Muscle of leg (tissue), 11 donors: ENCODE data around the gene GPAT3. TPM values are rescaled to one million over a fixed set of nuclear protein-coding genes. Genes with fewer than 3 reads are reported as not detected.
A peak's percentile ranks its signal among the peaks of the same experiment; 100 is the strongest.
"Not testable (repeated sequence)": the region's sequence is repeated elsewhere in the genome, so short reads cannot be mapped to it uniquely, and the experiment has no call there.

Experiments used
- DNase-seq: peaks from one replicate; pipeline ENCODE4 v3.0.0; 2013
- H3K27ac ChIP-seq: one replicate; pipeline ENCODE4 v1.5.1; 2013; ENCODE audit warnings: mild to moderate bottlenecking, low read length, control low read depth
- H3K27me3 ChIP-seq: one replicate; pipeline ENCODE4 v1.6.1; 2013; ENCODE audit warnings: low read length; ENCODE audit not compliant: control insufficient read depth, insufficient read depth
- H3K36me3 ChIP-seq: one replicate; pipeline ENCODE4 v1.6.1; 2013; ENCODE audit warnings: low read length; ENCODE audit not compliant: control insufficient read depth, insufficient read depth
- H3K4me1 ChIP-seq: one replicate; pipeline ENCODE4 v1.6.1; 2013; ENCODE audit warnings: low read length; ENCODE audit not compliant: control insufficient read depth, insufficient read depth
- H3K4me3 ChIP-seq: one replicate; pipeline ENCODE4 v1.5.1; 2013; ENCODE audit warnings: low read length, control low read depth
- H3K9me3 ChIP-seq: replicated peaks from 2 replicates; pipeline ENCODE4 v1.6.1; 2013; ENCODE audit warnings: low read depth, low read length; ENCODE audit not compliant: control insufficient read depth
- WGBS: methylation state at CpG from one replicate; pipeline ENCODE4 v1.1.5; 2013; ENCODE audit warnings: missing lambda C conversion rate; ENCODE audit not compliant: insufficient coverage; 5-methylcytosine and 5-hydroxymethylcytosine counted together
- polyA plus RNA-seq, 8 donors: library from polyadenylated mRNA; unstranded; fragments of 120-200 nt; gene quantifications; one replicate each; pipeline versions ENCODE4 v1.2.1 to v1.2.3, GENCODE V29; 2013; ENCODE audit warnings: inconsistent platforms in 1 of 8, low replicate concordance in 1 of 8; ENCODE audit not compliant: insufficient read length in 8 of 8, insufficient read depth in 1 of 8
- total RNA-seq: library from RNA; stranded (reverse); fragments of 120-200 nt; gene quantifications from one replicate; pipeline ENCODE4 v1.2.4, GENCODE V29; 2013

GPAT3 gene
- total and polyA plus RNA-seq, 9 donors, result 14.7 to 32.6 (median 17.9) TPM

- Histone ChIP-seq H3K27ac (no peak overlapping the region), H3K36me3 (no peaks in the 10 kb centered on the region), H3K4me3 (no peak overlapping the region), H3K4me1 (peaks cover 12% of the 10 kb centered on the region), H3K9me3 (peaks cover 27% of the 10 kb centered on the region), H3K27me3 (no peaks in the 10 kb centered on the region)
- no peak for DNase-seq
These were observed 77.1 kb downstream of the GPAT3 start for GRCh38 chr4:83613023-83613422.

DNA sequence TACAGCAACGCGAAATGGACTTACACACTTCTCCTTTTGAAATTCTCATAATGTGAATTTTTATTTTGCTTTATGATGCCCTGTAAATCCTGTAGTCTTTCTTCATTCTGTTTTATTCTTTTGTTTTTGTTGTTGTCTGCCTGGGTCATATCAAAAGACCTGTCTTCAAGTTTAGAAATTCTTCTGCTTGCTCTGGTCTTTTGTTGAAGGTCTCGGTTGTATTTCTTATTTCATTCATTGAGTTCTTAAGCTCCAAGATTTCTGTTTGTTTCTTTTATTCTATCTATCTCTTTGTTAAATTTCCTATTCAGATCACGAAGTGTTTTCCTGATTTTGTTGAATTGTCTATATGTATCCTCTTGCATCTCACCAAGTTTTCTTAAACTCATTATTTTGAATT, 78.1 kb downstream of the GPAT3 start:
- WGBS, result no CpG with 5 or more reads among the region's 4 CpGs
- H3K4me1 ChIP-seq, result peaks cover 14% of the 10 kb centered on the region
- H3K36me3 ChIP-seq, result no peaks in the 10 kb centered on the region
- DNase-seq, result no peak
- H3K4me3 ChIP-seq, result no peak overlapping the region
- H3K27ac ChIP-seq, result no peak overlapping the region
- H3K9me3 ChIP-seq, result peaks cover 27% of the 10 kb centered on the region
- no peaks in the 10 kb centered on the region for H3K27me3 ChIP-seq

- no peak overlapping the region for H3K27ac ChIP-seq
- no peaks in the 10 kb centered on the region for H3K27me3 ChIP-seq
- no peaks in the 10 kb centered on the region for H3K36me3 ChIP-seq
- WGBS, result no CpG with 5 or more reads among the region's 1 CpG
- DNase-seq, result no peak
- H3K4me3 ChIP-seq, result no peak overlapping the region
- peaks cover 17% of the 10 kb centered on the region for H3K4me1 ChIP-seq
- peaks cover 26% of the 10 kb centered on the region for H3K9me3 ChIP-seq
These were observed 80.3 kb downstream of the GPAT3 start for GRCh38 chr4:83616252-83616651.

DNA sequence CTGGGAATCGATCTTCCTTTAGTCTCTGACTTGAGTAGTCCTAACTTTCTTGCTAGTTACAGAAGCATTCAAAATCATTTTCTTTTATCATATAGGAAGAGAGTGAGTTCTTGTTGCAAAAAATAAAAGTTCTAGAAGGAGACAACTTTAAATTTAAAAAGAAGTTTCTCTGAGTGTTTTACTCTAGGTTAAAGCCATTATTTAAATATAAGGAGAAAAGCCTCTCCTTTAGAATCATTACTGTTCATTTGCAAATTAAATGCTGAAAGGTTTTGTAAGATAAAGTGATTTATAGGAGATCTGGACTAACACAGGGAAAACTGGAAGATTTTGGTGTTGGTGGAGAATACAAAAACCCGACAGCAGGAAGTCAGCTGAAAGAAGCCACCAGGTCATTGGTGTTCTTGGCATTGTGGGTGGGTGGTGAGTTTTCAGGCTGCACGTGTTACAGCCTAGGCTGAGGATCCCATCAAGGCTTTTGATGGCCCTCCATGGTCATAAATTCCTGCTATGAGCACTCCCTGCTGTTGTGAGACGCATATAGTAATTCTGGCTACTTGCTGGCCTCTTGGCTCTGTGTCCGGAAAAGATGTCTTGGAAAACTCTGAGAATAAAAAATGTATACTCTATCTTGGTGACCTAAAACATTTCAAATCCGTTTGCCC, 81.6 kb downstream of the GPAT3 start:
- WGBS, result 26% methylated on average over 2 of the region's 6 CpGs
- no peaks in the 10 kb centered on the region for H3K27me3 ChIP-seq
- peaks cover 17% of the 10 kb centered on the region for H3K4me1 ChIP-seq
- no peak overlapping the region for H3K4me3 ChIP-seq
- DNase-seq, result peak; percentile 64
- H3K9me3 ChIP-seq, result peaks cover 34% of the 10 kb centered on the region
- peak overlapping the region; percentile 73 for H3K27ac ChIP-seq
- no peaks in the 10 kb centered on the region for H3K36me3 ChIP-seq

DNA sequence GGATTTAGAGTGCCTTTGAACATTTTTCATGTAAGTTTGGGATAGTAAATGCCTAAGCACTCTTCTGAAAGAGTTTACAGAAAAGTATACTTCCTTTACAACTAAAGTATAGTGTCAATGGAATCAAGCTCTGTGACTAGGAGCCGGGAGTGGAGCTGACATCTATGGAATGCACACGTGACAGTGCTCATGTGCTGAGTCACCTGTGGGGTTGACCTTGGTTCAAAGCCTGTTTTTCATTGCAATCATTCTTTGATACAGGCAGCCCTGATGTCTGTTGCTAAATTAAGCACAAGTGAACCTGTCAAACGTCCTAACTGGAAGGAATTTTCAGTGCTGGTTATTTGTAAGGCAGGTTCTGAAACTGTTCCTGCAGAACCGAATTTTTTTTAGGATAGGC, 82.5 kb downstream of the GPAT3 start:
- no peak overlapping the region for H3K4me3 ChIP-seq
- peaks cover 30% of the 10 kb centered on the region for H3K9me3 ChIP-seq
- no peaks in the 10 kb centered on the region for H3K36me3 ChIP-seq
- H3K27ac ChIP-seq, result peak overlapping the region; percentile 73
- peaks cover 17% of the 10 kb centered on the region for H3K4me1 ChIP-seq
- WGBS, result 18% methylated on average over 2 of the region's 4 CpGs
- H3K27me3 ChIP-seq, result no peaks in the 10 kb centered on the region
- DNase-seq, result peak; percentile 69

GRCh38 chr4:83618991-83619645, 83.2 kb downstream of the GPAT3 start:
- peak overlapping the region; percentile 57 for H3K27ac ChIP-seq

DNA sequence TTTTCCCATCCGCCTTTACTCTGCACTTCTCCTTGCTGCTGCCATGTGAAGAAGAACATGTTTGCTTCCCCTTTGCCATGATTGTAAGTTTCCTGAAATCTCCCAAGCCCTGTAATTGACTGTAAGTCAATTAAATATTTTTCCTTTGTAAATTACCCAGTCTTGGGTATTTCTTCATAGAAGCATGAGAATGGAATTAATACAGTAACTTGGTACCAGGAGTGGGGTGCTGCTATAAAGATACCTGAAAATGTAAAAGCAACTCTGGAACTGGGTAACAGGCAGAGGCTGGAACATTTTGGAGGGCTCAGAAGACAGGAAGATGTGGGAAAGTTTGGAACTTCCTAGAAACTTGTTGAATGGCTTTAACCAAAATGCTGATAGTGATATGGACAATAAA, 86.2 kb downstream of the GPAT3 start:
- H3K27ac ChIP-seq, DNase-seq, H3K36me3 ChIP-seq, H3K27me3 ChIP-seq, H3K4me3 ChIP-seq: not testable (repeated sequence)
- peaks cover 17% of the 10 kb centered on the region for H3K9me3 ChIP-seq
- WGBS, result no CpG with 5 or more reads among the region's 1 CpG
- peaks cover 14% of the 10 kb centered on the region for H3K4me1 ChIP-seq

More at GRCh38 chr4:83618991-83619645, 83.2 kb downstream of the GPAT3 start:
- peaks cover 23% of the 10 kb centered on the region for H3K9me3 ChIP-seq
- 84% methylated on average over 3 of the region's 4 CpGs for WGBS
- no peaks in the 10 kb centered on the region for H3K36me3 ChIP-seq
- H3K27me3 ChIP-seq, result no peaks in the 10 kb centered on the region
- H3K4me3 ChIP-seq, result no peak overlapping the region
- H3K4me1 ChIP-seq, result peaks cover 17% of the 10 kb centered on the region
- peak; percentile 59 for DNase-seq

- Histone ChIP-seq H3K27ac (peak overlapping the region; percentile 77), H3K4me3 (no peak overlapping the region), H3K36me3 (no peaks in the 10 kb centered on the region), H3K9me3 (peaks cover 17% of the 10 kb centered on the region), H3K4me1 (peaks cover 19% of the 10 kb centered on the region), H3K27me3 (no peaks in the 10 kb centered on the region)
- WGBS, result no CpG with 5 or more reads among the region's 1 CpG
- DNase-seq, result peak; percentile 76
These were observed 89.9 kb downstream of the GPAT3 start for GRCh38 chr4:83625821-83626220.

GRCh38 chr4:83626245-83626836, 90.4 kb downstream of the GPAT3 start:
- DNase-seq, result peak; percentile 74
- Histone ChIP-seq H3K9me3 (peaks cover 14% of the 10 kb centered on the region), H3K4me1 (peaks cover 21% of the 10 kb centered on the region), H3K36me3 (no peaks in the 10 kb centered on the region), H3K4me3 (no peak overlapping the region), H3K27ac (peak overlapping the region; percentile 77), H3K27me3 (no peaks in the 10 kb centered on the region)
- 56% methylated on average over 3 of the region's 11 CpGs for WGBS

DNA sequence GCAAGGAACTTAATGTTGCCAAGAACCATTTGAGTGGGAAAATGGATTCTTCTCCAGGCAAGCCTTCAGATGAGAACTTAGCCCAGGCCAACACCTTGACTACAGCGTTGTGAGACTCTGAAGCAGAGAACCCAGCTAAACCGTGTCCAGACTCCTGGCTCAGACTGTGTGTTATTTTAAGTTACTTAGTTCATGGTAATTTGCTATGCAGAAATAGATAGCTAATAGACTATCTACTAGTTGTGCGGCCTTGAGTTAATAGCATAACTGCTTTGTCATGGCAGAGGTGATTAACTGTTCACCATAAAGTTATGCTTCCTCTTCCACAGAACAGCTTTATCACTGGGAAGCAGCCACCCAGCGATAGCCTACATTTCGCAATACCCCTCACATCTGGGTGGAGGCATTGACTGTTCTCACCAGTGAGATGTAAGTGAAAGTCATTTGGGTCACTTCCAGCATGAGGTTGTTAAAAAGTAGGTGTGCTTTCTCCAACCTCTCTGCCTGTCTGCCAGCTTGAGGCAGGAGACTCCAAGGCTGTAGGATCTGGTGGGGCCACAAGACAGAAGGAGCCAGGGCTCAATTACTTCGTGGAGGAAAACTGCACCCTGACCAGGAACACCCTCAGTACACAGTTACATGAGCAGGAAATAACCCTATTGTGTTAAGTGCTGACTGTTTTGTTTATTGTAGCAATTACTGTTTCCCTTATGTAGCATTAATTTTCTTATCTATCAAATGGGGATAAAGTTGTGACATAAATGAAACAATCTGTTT, 94.2 kb downstream of the GPAT3 start:
- WGBS, result 60% methylated on average over 1 of the region's 6 CpGs
- Histone ChIP-seq H3K4me1 (peaks cover 34% of the 10 kb centered on the region), H3K27ac (peak overlapping the region; percentile 38), H3K9me3 (no peaks in the 10 kb centered on the region), H3K36me3 (no peaks in the 10 kb centered on the region), H3K4me3 (no peak overlapping the region), H3K27me3 (no peaks in the 10 kb centered on the region)
- DNase-seq, result peak; percentile 53
